ENCODE results near the gene POU6F2.

The POU6F2 gene

DNA sequence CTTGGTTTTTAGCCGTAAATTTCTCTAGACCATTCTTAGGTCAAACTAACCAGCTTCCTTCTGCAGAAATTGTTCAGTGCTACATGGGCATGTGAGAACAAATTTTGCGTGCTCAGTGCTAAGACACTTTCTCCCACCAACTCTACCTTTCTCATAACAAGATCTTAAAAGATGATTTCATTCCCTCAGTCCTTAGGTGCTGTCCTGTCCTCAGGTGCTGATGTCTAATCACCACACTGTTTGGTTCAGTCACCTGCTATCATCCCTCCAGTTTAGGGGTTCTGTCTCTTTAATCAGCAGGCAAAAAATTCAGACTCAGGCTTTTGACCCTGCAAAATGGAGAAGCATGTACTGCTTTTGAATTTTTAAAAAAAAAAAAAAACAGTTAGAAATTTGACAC is 361.0 kb downstream of the POU6F2 start:
- no peak overlapping the region for H3K27ac ChIP-seq
- TF ChIP-seq, protein P1, sequence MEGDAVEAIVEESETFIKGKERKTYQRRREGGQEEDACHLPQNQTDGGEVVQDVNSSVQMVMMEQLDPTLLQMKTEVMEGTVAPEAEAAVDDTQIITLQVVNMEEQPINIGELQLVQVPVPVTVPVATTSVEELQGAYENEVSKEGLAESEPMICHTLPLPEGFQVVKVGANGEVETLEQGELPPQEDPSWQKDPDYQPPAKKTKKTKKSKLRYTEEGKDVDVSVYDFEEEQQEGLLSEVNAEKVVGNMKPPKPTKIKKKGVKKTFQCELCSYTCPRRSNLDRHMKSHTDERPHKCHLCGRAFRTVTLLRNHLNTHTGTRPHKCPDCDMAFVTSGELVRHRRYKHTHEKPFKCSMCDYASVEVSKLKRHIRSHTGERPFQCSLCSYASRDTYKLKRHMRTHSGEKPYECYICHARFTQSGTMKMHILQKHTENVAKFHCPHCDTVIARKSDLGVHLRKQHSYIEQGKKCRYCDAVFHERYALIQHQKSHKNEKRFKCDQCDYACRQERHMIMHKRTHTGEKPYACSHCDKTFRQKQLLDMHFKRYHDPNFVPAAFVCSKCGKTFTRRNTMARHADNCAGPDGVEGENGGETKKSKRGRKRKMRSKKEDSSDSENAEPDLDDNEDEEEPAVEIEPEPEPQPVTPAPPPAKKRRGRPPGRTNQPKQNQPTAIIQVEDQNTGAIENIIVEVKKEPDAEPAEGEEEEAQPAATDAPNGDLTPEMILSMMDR (IDR thresholded peaks at IDR 0.05), result no peak
- no peak for TF ChIP-seq ZFX (IDR thresholded peaks at IDR 0.05; ENCODE audit: borderline replicate concordance)

DNA sequence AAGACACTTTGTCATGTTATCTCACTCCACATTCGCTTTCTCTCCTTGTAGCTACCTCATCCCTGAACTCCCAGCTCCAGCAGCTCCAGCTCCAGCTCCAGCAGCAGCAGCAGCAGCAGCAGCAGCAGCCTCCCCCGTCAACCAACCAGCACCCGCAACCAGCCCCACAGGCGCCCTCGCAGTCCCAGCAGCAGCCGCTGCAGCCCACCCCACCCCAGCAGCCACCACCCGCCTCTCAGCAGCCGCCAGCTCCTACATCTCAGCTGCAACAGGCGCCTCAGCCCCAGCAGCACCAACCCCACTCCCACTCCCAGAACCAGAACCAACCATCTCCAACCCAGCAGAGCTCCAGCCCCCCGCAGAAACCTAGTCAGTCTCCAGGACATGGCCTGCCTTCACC is 361.9 kb downstream of the POU6F2 start:
- no peak overlapping the region for H3K27ac ChIP-seq
- no peak for TF ChIP-seq ZFX (IDR thresholded peaks at IDR 0.05; ENCODE audit: borderline replicate concordance)
- TF ChIP-seq, protein P1 (IDR thresholded peaks at IDR 0.05), result no peak

GRCh38 chr7:39341083-39341482 is 363.4 kb downstream of the POU6F2 start:
- TF ChIP-seq, protein P1 (IDR thresholded peaks at IDR 0.05), result no peak
- no peak for TF ChIP-seq ZFX (IDR thresholded peaks at IDR 0.05; ENCODE audit: borderline replicate concordance)
- H3K27ac ChIP-seq, result no peak overlapping the region

- TF ChIP-seq, protein P1 (IDR thresholded peaks at IDR 0.05), result no peak
- TF ChIP-seq ZFX (IDR thresholded peaks at IDR 0.05; ENCODE audit: borderline replicate concordance), result no peak
- H3K27ac ChIP-seq, result no peak overlapping the region
These were observed 365.1 kb downstream of the POU6F2 start for GRCh38 chr7:39342763-39343162.

GRCh38 chr7:39349452-39350123 is 371.9 kb downstream of the POU6F2 start:
- no peak overlapping the region for H3K27ac ChIP-seq

DNA sequence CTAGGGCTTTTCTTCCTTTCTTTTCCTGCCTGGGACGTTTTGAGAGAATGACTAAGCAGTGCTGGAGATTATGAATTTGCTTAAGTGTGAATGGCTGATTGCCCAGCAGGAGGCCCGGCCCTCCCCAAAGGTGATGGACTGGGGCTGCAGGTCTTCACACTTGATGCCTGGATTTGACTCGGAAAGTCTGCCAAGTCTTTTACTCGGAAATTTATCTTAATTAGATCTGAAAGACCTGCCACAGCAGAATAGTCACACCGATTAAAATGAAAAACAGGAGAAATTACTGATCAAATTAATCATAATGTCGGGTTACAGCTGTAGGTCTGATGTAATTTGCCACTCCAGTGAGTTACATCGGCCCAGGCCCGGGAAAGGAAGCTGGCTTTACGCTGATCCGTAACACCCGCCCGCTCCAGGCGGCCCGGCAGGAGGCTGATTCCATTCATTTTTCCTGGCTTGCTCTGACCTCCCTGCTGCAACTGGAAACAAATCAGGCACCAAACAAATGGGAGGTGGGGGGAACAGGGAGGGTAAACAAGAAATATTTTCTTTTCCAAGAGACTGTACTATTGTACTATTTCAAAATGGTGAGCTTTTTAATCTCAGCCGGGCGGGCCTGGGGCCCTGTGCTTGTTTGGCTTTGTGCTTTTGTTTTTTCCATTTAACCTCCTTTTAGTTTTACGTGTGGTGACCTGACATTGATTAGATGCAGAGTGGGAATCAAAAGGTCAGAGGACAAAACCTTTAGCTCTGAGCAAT is 376.1 kb downstream of the POU6F2 start:
- TF ChIP-seq, protein P1 (IDR thresholded peaks at IDR 0.05), result no peak
- TF ChIP-seq ZFX (IDR thresholded peaks at IDR 0.05; ENCODE audit: borderline replicate concordance), result no peak
- no peak overlapping the region for H3K27ac ChIP-seq

More at GRCh38 chr7:39349452-39350123, 371.9 kb downstream of the POU6F2 start:
- TF ChIP-seq ZFX (IDR thresholded peaks at IDR 0.05; ENCODE audit: borderline replicate concordance), result no peak

DNA sequence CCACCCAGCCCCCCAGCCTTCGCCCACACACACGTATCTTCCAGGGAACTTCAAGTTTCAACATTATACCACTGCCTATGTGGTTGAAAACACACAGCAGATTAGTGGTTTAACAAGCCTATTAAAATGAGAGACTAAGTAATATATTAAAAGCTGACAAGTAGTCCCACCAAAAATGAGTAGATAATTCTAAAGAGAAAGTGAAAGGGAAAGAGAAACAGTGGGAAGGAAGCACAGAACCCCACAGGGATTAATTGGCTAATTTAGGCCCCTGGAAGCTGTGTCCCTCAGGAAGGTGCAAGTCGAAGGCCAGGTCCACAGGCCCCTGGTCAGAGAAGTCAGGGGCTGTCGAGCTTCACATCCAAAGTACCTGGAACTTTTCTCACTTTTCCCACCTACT is 378.0 kb downstream of the POU6F2 start:
- TF ChIP-seq ZFX (IDR thresholded peaks at IDR 0.05; ENCODE audit: borderline replicate concordance), result no peak
- TF ChIP-seq, protein P1 (IDR thresholded peaks at IDR 0.05), result no peak
- H3K27ac ChIP-seq, result no peak overlapping the region

Data from 22Rv1 (cell line).